ENCODE measurements around the gene ERGIC1. TPM values are rescaled to one million over a fixed set of nuclear protein-coding genes. Genes with fewer than 3 reads are reported as not detected.

The ERGIC1 gene
- total and polyA plus RNA-seq, 8 donors = 54.5 to 293 (median 104) TPM

- 20 to 55% (median 42%) methylated on average over 5 of the region's 5 CpGs for WGBS, 5 donors
- H3K27ac ChIP-seq = peak overlapping the region in 1 of 5 donors; percentile 91
- no peaks in the 10 kb centered on the region for H3K27me3 ChIP-seq
- DNase-seq = no peak
- TF ChIP-seq, protein P1, sequence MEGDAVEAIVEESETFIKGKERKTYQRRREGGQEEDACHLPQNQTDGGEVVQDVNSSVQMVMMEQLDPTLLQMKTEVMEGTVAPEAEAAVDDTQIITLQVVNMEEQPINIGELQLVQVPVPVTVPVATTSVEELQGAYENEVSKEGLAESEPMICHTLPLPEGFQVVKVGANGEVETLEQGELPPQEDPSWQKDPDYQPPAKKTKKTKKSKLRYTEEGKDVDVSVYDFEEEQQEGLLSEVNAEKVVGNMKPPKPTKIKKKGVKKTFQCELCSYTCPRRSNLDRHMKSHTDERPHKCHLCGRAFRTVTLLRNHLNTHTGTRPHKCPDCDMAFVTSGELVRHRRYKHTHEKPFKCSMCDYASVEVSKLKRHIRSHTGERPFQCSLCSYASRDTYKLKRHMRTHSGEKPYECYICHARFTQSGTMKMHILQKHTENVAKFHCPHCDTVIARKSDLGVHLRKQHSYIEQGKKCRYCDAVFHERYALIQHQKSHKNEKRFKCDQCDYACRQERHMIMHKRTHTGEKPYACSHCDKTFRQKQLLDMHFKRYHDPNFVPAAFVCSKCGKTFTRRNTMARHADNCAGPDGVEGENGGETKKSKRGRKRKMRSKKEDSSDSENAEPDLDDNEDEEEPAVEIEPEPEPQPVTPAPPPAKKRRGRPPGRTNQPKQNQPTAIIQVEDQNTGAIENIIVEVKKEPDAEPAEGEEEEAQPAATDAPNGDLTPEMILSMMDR (IDR thresholded peaks at IDR 0.05) = no peak
- no peak for TF ChIP-seq EP300 (IDR thresholded peaks at IDR 0.05)
- no peak for TF ChIP-seq POLR2A (IDR thresholded peaks at IDR 0.05)
- no peak for TF ChIP-seq POLR2AphosphoS5 (IDR thresholded peaks at IDR 0.05)
- intact Hi-C loops (cut with DNase I; ENCODE audit: low total_unique reads) = loop anchor here (10.0 kb wide), 1 partner anchor 503 kb away; the partner anchor contains the start of gene SH3PXD2B
- H3K9me3 ChIP-seq = no peaks in the 10 kb centered on the region
- H3K4me1 ChIP-seq = peaks cover 17 to 44% (median 28%) of the 10 kb centered on the region in 4 donors
- H3K4me3 ChIP-seq = no peak overlapping the region
- peaks cover 0 to 15% (median 14%) of the 10 kb centered on the region in 4 donors for H3K36me3 ChIP-seq
Measured at GRCh38 chr5:172957458-172957857, 123.4 kb downstream of the ERGIC1 start.

- peaks cover 0 to 24% (median 19%) of the 10 kb centered on the region in 4 donors for H3K36me3 ChIP-seq
- no peak for TF ChIP-seq POLR2AphosphoS5 (IDR thresholded peaks at IDR 0.05)
- TF ChIP-seq EP300 (IDR thresholded peaks at IDR 0.05) = no peak
- TF ChIP-seq, protein P1 (IDR thresholded peaks at IDR 0.05) = no peak
- no peak for TF ChIP-seq POLR2A (IDR thresholded peaks at IDR 0.05)
- WGBS, 5 donors = 2 to 4% (median 4%) methylated on average over 37 to 54 of the region's 54 CpGs
- H3K4me3 ChIP-seq = peak overlapping the region; percentile 81 to 94 (median 86)
- peak; percentile 76 to 82 for DNase-seq
- no peaks in the 10 kb centered on the region for H3K27me3 ChIP-seq
- peaks cover 17 to 44% (median 28%) of the 10 kb centered on the region in 4 donors for H3K4me1 ChIP-seq
- intact Hi-C loops (cut with DNase I; ENCODE audit: low total_unique reads) = loop anchor here (10.0 kb wide), 1 partner anchor 504 kb away; the partner anchor contains the start of gene SH3PXD2B
- H3K27ac ChIP-seq = peak overlapping the region; percentile 77 to 91 (median 86)
- H3K9me3 ChIP-seq = no peaks in the 10 kb centered on the region
Measured at GRCh38 chr5:172958331-172959046, 124.4 kb downstream of the ERGIC1 start.

- H3K4me1 ChIP-seq = peaks cover 17 to 44% (median 28%) of the 10 kb centered on the region in 4 donors
- H3K27ac ChIP-seq = peak overlapping the region in 4 of 5 donors; percentile 86 to 91 (median 88)
- intact Hi-C loops (cut with DNase I; ENCODE audit: low total_unique reads) = loop anchor here (10.0 kb wide), 1 partner anchor 505 kb away; the partner anchor contains the start of gene SH3PXD2B
- no peaks in the 10 kb centered on the region for H3K9me3 ChIP-seq
- no peaks in the 10 kb centered on the region for H3K27me3 ChIP-seq
- 12 to 17% (median 14%) methylated on average over 26 to 28 of the region's 28 CpGs for WGBS, 5 donors
- TF ChIP-seq EP300 (IDR thresholded peaks at IDR 0.05) (no peak), POLR2AphosphoS5 (IDR thresholded peaks at IDR 0.05) (no peak), POLR2A (IDR thresholded peaks at IDR 0.05) (no peak)
- TF ChIP-seq, protein P1 (IDR thresholded peaks at IDR 0.05) = no peak
- H3K4me3 ChIP-seq = peak overlapping the region; percentile 81 to 94 (median 86)
- H3K36me3 ChIP-seq = peaks cover 3 to 38% (median 28%) of the 10 kb centered on the region in 4 donors
- no peak for DNase-seq
Measured at GRCh38 chr5:172959824-172960799, 126.1 kb downstream of the ERGIC1 start.

DNA sequence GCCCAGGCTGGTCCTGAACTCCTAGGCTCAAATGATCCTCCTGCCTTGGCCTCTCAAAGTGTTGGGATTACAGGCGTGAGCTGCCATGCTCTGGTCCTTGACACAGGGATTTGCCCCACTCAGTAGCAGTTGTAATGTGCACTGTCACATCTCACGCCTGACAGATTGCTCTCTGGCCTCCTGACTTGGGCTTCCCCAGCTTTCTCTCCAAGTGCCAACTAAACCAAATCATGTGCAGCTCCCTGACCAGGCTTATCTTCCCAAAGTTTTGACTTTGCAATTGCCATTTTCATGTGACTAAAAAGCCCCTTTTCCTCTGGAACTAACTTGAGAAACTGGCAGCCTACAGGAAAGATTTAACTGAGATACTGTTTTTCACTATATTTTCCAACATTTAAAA lies 135.9 kb downstream of the ERGIC1 start:
- intact Hi-C loops (cut with DNase I; ENCODE audit: low total_unique reads) = no loop called here
- 94 to 100% (median 96%) methylated on average over 2 of the region's 2 CpGs for WGBS, 5 donors
- H3K36me3 ChIP-seq = peaks cover 8 to 59% (median 47%) of the 10 kb centered on the region in 4 donors
- no peak for DNase-seq
- peak overlapping the region in 1 of 5 donors; percentile 2 for H3K27ac ChIP-seq
- no peaks in the 10 kb centered on the region for H3K27me3 ChIP-seq
- no peak for TF ChIP-seq EP300 (IDR thresholded peaks at IDR 0.05)
- no peak for TF ChIP-seq POLR2AphosphoS5 (IDR thresholded peaks at IDR 0.05)
- TF ChIP-seq POLR2A (IDR thresholded peaks at IDR 0.05) = no peak
- TF ChIP-seq, protein P1 (IDR thresholded peaks at IDR 0.05) = no peak
- no peaks in the 10 kb centered on the region for H3K4me1 ChIP-seq
- H3K9me3 ChIP-seq = no peaks in the 10 kb centered on the region
- H3K4me3 ChIP-seq = no peak overlapping the region

All from stomach (tissue), 9 donors.